ENCODE results near the gene E2F1.
"Not testable (repeated sequence)": the region's sequence is repeated elsewhere in the genome, so short reads cannot be mapped to it uniquely, and the experiment has no call there.

Gene E2F1

GRCh38 chr20:33702861-33703260 is 16.7 kb upstream of the E2F1 start:
- no peak overlapping the region for H3K4me3 ChIP-seq (ENCODE audit: control insufficient read depth, low read depth, low read length)
- TF ChIP-seq CTCF (IDR thresholded peaks at IDR 0.05; ENCODE audit: control insufficient read depth, insufficient read depth, low read depth, low read length, missing control alignments) = no peak
- no peak for DNase-seq (ENCODE audit: low read depth)

GRCh38 chr20:33701629-33702450 is 15.7 kb upstream of the E2F1 start:
- no peak for TF ChIP-seq CTCF (IDR thresholded peaks at IDR 0.05; ENCODE audit: control insufficient read depth, insufficient read depth, low read depth, low read length, missing control alignments)
- H3K4me3 ChIP-seq (ENCODE audit: control insufficient read depth, low read depth, low read length) = no peak overlapping the region
- DNase-seq (ENCODE audit: low read depth) = no peak

GRCh38 chr20:33700696-33701441 is 14.7 kb upstream of the E2F1 start:
- not testable (repeated sequence) for H3K4me3 ChIP-seq (ENCODE audit: control insufficient read depth, low read depth, low read length); DNase-seq (ENCODE audit: low read depth)

- DNase-seq (ENCODE audit: low read depth); H3K4me3 ChIP-seq (ENCODE audit: control insufficient read depth, low read depth, low read length): not testable (repeated sequence)
Measured at GRCh38 chr20:33698966-33699365, 12.8 kb upstream of the E2F1 start.

GRCh38 chr20:33697129-33697528 is 10.9 kb upstream of the E2F1 start:
- DNase-seq (ENCODE audit: low read depth) = no peak

GRCh38 chr20:33696448-33696847 is 10.3 kb upstream of the E2F1 start:
- TF ChIP-seq CTCF (IDR thresholded peaks at IDR 0.05; ENCODE audit: control insufficient read depth, insufficient read depth, low read depth, low read length, missing control alignments) = no peak
- DNase-seq (ENCODE audit: low read depth) = no peak

More at GRCh38 chr20:33697129-33697528, 10.9 kb upstream of the E2F1 start:
- TF ChIP-seq CTCF (IDR thresholded peaks at IDR 0.05; ENCODE audit: control insufficient read depth, insufficient read depth, low read depth, low read length, missing control alignments) = no peak
- H3K4me3 ChIP-seq (ENCODE audit: control insufficient read depth, low read depth, low read length) = no peak overlapping the region

GRCh38 chr20:33694639-33695012 is 8.4 kb upstream of the E2F1 start:
- no peak overlapping the region for H3K4me3 ChIP-seq (ENCODE audit: control insufficient read depth, low read depth, low read length)
- no peak for DNase-seq (ENCODE audit: low read depth)
- no peak for TF ChIP-seq CTCF (IDR thresholded peaks at IDR 0.05; ENCODE audit: control insufficient read depth, insufficient read depth, low read depth, low read length, missing control alignments)

More at GRCh38 chr20:33696448-33696847, 10.3 kb upstream of the E2F1 start:
- H3K4me3 ChIP-seq (ENCODE audit: control insufficient read depth, low read depth, low read length) = no peak overlapping the region
